Stimulated activated CD4-positive, alpha-beta T cell treated with anti-CD3 and anti-CD28 coated beads, Interleukin-2, amount 100 ng/mL, for 24 hours (primary cell): Measurements from ENCODE around the gene GPR155.
"Not testable (repeated sequence)": the region's sequence is repeated elsewhere in the genome, so short reads cannot be mapped to it uniquely, and the experiment has no call there.

ENCODE experiments used
- DNase-seq, 2 donors: peaks; one replicate each; pipeline ENCODE4 v3.0.0-alpha.2; 2020

GPR155 gene

GRCh38 chr2:174489520-174489919, 2.7 kb upstream of the GPR155 start:
- DNase-seq: not testable (repeated sequence)

- DNase-seq: no peak
Measured at GRCh38 chr2:174487820-174488162, 962 bp upstream of the GPR155 start.

GRCh38 chr2:174487108-174487819, 435 bp upstream of the GPR155 start:
- peak; percentile 99 to 100 for DNase-seq

DNA sequence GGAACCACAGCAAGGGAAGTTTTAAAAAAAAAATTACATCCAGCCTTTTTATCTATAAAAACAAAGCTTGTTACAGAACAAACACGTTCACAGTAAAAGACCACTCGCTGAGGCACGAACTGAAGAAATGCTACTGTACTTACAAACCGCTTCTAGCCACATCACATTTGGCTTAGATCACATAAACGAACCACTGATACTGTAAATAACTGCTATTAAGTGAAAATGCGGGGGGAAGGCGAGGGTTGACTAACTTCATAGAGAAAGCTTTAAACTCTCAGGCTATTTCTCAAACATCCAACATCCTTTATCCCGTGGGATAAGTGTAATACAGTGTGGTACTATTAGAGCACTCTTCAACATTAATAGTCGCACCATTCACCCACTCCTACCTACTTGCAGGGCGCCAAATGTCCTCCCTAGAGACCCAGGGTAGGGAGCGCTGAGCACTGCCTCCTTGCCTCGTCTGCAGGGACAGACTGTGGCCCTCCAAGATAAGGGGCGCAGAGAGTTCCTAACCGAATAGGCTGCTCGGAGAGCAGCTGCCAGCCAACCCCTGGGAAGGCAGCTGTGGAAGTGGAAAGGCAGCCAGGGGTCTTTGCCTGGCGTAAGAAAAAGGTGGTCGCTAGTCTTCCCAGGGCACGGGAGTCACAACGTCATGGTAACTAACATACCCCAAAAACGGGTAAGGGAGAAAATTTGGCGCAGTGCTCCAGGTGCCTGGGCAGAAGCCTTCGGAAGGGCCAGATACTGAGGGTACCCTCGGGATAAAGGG, 854 bp downstream of the GPR155 start:
- peak in 1 of 2 donors; percentile 40 for DNase-seq

- not testable (repeated sequence) for DNase-seq
Measured at GRCh38 chr2:174485045-174485444, 1.8 kb downstream of the GPR155 start.

GRCh38 chr2:174484573-174484972, 2.3 kb downstream of the GPR155 start:
- DNase-seq: no peak

GRCh38 chr2:174482854-174483253, 4.0 kb downstream of the GPR155 start:
- DNase-seq: no peak

DNA sequence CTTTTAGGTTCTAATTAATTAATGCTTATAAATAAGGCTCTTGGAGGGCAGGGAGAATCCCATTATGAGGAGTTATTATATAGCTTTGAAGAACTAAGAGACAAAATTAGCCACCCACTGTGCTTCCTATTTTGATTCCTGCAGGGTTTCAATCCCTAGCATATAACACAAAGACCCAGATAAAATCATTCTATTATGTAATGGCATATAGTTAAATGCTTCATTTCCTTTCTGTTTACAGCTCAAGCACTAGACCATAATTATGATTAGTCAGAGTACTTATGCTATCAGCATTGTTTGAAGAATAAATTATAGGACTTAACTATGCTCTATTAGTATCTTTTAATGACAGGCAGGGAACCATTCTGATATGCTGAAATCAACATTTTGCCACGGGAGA, 9.1 kb downstream of the GPR155 start:
- no peak for DNase-seq

GRCh38 chr2:174473796-174474195, 13.0 kb downstream of the GPR155 start:
- DNase-seq: no peak

GRCh38 chr2:174465327-174465726, 21.5 kb downstream of the GPR155 start:
- no peak for DNase-seq

DNA sequence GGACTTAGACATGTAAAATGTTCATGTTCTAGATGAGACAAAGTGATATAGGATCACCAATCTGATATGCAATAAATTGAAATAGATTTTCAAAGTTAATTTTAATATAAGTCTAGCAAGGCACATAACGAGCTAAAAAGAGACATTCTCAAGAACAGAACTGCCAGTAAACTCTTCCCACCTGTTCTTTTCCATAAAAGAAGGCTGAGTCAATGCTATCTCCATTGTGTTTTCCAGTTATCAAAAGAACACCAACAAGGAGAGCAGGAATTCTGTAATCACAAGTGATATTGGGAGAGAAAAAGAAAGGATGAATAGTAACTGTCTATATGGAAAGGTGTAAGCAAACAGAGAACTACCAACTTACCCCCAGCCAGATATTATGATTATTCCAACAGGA, 25.6 kb downstream of the GPR155 start:
- DNase-seq: no peak

GRCh38 chr2:174454566-174454965, 32.3 kb downstream of the GPR155 start:
- DNase-seq: no peak

- no peak for DNase-seq
Measured at GRCh38 chr2:174450021-174450816, 36.6 kb downstream of the GPR155 start.

- DNase-seq: no peak
Measured at GRCh38 chr2:174449033-174449432, 37.8 kb downstream of the GPR155 start.

DNA sequence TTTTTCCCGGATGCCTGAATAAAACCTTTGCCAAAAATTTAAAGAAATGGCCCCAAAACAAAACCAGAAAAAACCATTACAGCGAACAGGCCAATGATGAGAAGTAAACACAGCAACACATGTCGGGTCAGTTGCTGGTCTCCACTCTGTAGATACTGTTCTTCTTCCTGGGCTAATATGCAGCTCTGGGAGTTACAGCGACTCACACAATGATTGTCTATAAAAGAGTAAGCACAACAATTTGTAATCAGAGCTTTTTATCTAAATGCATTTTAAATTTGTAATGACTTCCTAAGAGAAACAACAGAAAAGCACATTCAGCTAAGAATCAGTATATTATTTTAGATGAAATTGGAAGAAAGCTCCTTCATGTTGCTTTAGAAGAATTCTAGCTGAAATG, 40.3 kb downstream of the GPR155 start:
- DNase-seq: no peak

GRCh38 chr2:174445248-174445647, 41.6 kb downstream of the GPR155 start:
- no peak for DNase-seq

GRCh38 chr2:174444761-174445160, 42.1 kb downstream of the GPR155 start:
- no peak for DNase-seq

GRCh38 chr2:174442546-174443510, 44.0 kb downstream of the GPR155 start:
- DNase-seq: no peak

DNA sequence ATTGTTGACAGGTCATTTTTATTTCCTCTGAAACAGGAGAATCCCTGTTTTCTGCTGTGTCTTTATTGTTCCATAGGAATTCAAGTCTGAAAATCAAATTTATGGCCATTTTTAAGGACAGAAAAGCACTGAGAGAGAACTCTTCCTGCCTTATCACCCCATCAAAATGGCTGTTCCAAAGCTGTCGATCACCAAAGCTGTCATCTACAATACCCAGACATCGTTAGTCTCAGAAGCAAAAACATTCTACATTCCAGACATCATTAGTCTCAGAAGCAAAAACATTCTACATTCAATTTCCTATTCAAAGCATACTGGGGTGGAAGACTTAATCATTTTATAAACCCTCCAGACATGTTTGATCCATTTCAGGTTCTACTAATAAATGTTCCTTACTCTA, 46.9 kb downstream of the GPR155 start:
- DNase-seq: no peak

- DNase-seq: no peak
Measured at GRCh38 chr2:174439323-174439722, 47.5 kb downstream of the GPR155 start.

- no peak for DNase-seq
Measured at GRCh38 chr2:174438146-174438886, 48.5 kb downstream of the GPR155 start.

DNA sequence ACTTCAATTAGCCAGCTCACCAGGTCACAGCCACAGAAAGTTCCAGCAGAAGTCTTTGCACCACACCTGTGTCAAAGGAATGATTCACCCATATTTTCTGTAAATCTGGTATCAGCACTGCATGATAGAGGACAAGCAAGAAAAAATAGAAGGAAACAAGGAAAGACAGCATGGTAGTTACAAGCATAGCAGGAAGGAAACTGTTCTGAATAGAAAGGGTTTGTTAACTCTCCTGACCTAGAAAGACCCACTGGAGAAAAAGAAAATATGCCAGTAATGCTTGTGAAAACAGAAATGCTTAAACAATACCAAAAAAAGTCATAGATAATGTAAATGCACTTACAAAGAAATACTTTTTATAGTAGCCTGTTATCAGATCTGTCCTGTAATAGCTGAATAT, 50.5 kb downstream of the GPR155 start:
- DNase-seq: no peak
